ENCODE results near the gene RNF157. TPM values are rescaled to one million over a fixed set of nuclear protein-coding genes. Genes with fewer than 3 reads are reported as not detected.

Gene RNF157
- total RNA-seq, 1 experiment from 2014 or later, result 29.3 TPM

DNA sequence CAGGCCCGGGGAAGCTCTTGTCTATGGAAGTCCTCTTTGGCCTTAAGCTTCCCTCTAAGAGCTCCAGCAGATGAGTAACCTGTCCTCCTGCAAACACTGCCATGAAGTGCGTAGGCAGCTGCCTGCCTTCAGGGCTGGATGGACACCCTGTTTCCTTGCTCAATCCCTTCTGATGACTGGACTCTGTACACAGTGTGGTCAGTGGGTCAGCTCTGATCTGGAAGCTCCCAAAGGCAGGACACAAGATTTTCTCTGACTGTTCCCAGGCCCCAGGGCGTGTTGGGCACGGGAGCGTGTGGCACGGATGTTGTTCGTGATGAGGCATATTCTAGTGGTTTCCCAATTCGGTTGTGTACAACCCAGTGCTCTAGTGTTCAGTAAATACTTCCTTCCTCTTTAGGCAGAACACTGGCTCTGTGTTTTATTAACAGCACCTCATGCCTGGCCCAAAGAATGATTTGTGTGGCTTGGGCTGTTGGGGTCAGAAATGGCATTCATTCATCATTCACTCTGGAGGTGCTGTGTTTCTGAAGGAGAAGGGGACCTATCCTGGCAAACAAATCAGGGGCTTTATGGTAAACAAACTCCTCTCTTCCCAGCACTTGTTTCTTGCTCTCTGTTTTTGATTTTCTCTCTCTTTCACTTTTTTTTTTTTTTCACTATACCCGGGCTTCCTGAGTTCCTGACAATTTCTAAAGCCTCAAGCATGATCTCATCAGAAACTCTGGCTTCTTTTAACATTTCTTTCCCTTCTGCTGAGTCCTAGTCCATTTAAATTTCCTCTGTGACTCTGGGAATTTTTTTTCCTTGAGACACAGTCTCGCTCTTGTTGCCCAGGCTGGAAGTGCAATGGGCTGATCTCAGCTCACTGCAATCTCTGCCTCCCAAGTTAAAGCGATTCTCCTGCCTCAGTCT is 12.0 kb upstream of the RNF157 start:
- peaks cover 31% of the 10 kb centered on the region for H3K4me1 ChIP-seq
- intact Hi-C loops (cut with micrococcal nuclease; ENCODE audit: unreplicated experiment), result no loop called here
- DNase-seq, result peak; percentile 45 to 54
- ChIA-PET POLR2A (interaction anchor here (0.6 kb wide), 1 partner anchor 88 kb away, joined by 3 read pairs; no protein-coding TSS in a partner anchor), CTCF (interaction anchor here (0.6 to 1.2 kb wide), 2 partner anchors 27 to 656 kb away, joined by 3 to 5 read pairs; no protein-coding TSS in a partner anchor)
- Mint-ChIP-seq H3K4me3 (ENCODE audit: unreplicated experiment) (no peak overlapping the region), H3K36me3 (ENCODE audit: insufficient read depth, unreplicated experiment) (peaks cover 6% of the 10 kb centered on the region), H3K9me3 (ENCODE audit: unreplicated experiment) (no peaks in the 10 kb centered on the region), H3K27me3 (ENCODE audit: insufficient read depth, unreplicated experiment) (no peaks in the 10 kb centered on the region), H3K4me1 (ENCODE audit: low read depth, unreplicated experiment) (peaks cover 27% of the 10 kb centered on the region), H3K27ac (ENCODE audit: unreplicated experiment) (peak overlapping the region; percentile 14)
- H3K27me3 ChIP-seq (replicated peaks; ENCODE audit: control insufficient read depth, insufficient read depth, low read length), result no peaks in the 10 kb centered on the region
- BruUV-seq (replicated peaks), result no TSS peak
- H3K9me3 ChIP-seq, result no peaks in the 10 kb centered on the region
- H3K36me3 ChIP-seq (ENCODE audit: control insufficient read depth, insufficient read depth, low read length), result no peaks in the 10 kb centered on the region
- no peak overlapping the region for H3K4me3 ChIP-seq (ENCODE audit: low read depth, low read length)
- no peak for TF ChIP-seq CTCF (IDR thresholded peaks at IDR 0.05; ENCODE audit: insufficient read depth in 1 of 2, low read depth in 1 of 2, low read length in 1 of 2, severe bottlenecking in 1 of 2, unreplicated experiment in 1 of 2)

GRCh38 chr17:76251478-76252039 is 11.3 kb upstream of the RNF157 start:
- no peak for TF ChIP-seq CTCF (IDR thresholded peaks at IDR 0.05; ENCODE audit: insufficient read depth in 1 of 2, low read depth in 1 of 2, low read length in 1 of 2, severe bottlenecking in 1 of 2, unreplicated experiment in 1 of 2)
- CTCF ChIA-PET, result interaction anchor here (0.6 to 1.2 kb wide), 2 partner anchors 28 to 657 kb away, joined by 3 to 5 read pairs; no protein-coding TSS in a partner anchor
- POLR2A ChIA-PET, result no interaction called here
- no TSS peak for BruUV-seq (replicated peaks)
- DNase-seq, result no peak
- no peak overlapping the region for H3K4me3 ChIP-seq (ENCODE audit: low read depth, low read length)
- H3K27me3 Mint-ChIP-seq (ENCODE audit: insufficient read depth, unreplicated experiment), result no peaks in the 10 kb centered on the region
- H3K4me1 ChIP-seq, result peaks cover 34% of the 10 kb centered on the region
- no peaks in the 10 kb centered on the region for H3K36me3 ChIP-seq (ENCODE audit: control insufficient read depth, insufficient read depth, low read length)
- peaks cover 6% of the 10 kb centered on the region for H3K36me3 Mint-ChIP-seq (ENCODE audit: insufficient read depth, unreplicated experiment)
- no peaks in the 10 kb centered on the region for H3K9me3 Mint-ChIP-seq (ENCODE audit: unreplicated experiment)
- H3K27me3 ChIP-seq (replicated peaks; ENCODE audit: control insufficient read depth, insufficient read depth, low read length), result no peaks in the 10 kb centered on the region
- H3K27ac Mint-ChIP-seq (ENCODE audit: unreplicated experiment), result peak overlapping the region; percentile 6
- intact Hi-C loops (cut with micrococcal nuclease; ENCODE audit: unreplicated experiment), result no loop called here
- no peak overlapping the region for H3K4me3 Mint-ChIP-seq (ENCODE audit: unreplicated experiment)
- H3K4me1 Mint-ChIP-seq (ENCODE audit: low read depth, unreplicated experiment), result peaks cover 25% of the 10 kb centered on the region
- H3K9me3 ChIP-seq, result no peaks in the 10 kb centered on the region

- no peaks in the 10 kb centered on the region for H3K9me3 ChIP-seq
- H3K4me1 ChIP-seq, result peaks cover 42% of the 10 kb centered on the region
- no peaks in the 10 kb centered on the region for H3K27me3 ChIP-seq (replicated peaks; ENCODE audit: control insufficient read depth, insufficient read depth, low read length)
- Mint-ChIP-seq H3K9me3 (ENCODE audit: unreplicated experiment) (no peaks in the 10 kb centered on the region), H3K4me1 (ENCODE audit: low read depth, unreplicated experiment) (peaks cover 31% of the 10 kb centered on the region), H3K36me3 (ENCODE audit: insufficient read depth, unreplicated experiment) (peaks cover 6% of the 10 kb centered on the region), H3K4me3 (ENCODE audit: unreplicated experiment) (no peak overlapping the region), H3K27ac (ENCODE audit: unreplicated experiment) (no peak overlapping the region), H3K27me3 (ENCODE audit: insufficient read depth, unreplicated experiment) (no peaks in the 10 kb centered on the region)
- no TSS peak for BruUV-seq (replicated peaks)
- H3K36me3 ChIP-seq (ENCODE audit: control insufficient read depth, insufficient read depth, low read length), result no peaks in the 10 kb centered on the region
- ChIA-PET CTCF (no interaction called here), POLR2A (no interaction called here)
- no peak for TF ChIP-seq CTCF (IDR thresholded peaks at IDR 0.05; ENCODE audit: insufficient read depth in 1 of 2, low read depth in 1 of 2, low read length in 1 of 2, severe bottlenecking in 1 of 2, unreplicated experiment in 1 of 2)
- DNase-seq, result no peak
- H3K4me3 ChIP-seq (ENCODE audit: low read depth, low read length), result no peak overlapping the region
- intact Hi-C loops (cut with micrococcal nuclease; ENCODE audit: unreplicated experiment), result no loop called here
These were observed 9.8 kb upstream of the RNF157 start for GRCh38 chr17:76250141-76250540.

Measured in Caco-2 (cell line).